H1 (cell line): ENCODE data around the gene RIMBP2. TPM values are rescaled to one million over a fixed set of nuclear protein-coding genes. Genes with fewer than 3 reads are reported as not detected.
A peak's percentile ranks its signal among the peaks of the same experiment; 100 is the strongest.

Experiments
- CTCF ChIA-PET: fragments of 300-600 bp; sonication (Branson Sonifier 250); formaldehyde crosslinking; loops from one replicate; lab custom pipeline; 2021; ENCODE audit not compliant: partially characterized antibody; lab: Charles Lee
- POLR2A ChIA-PET: fragments of 300-600 bp; sonication (Branson Sonifier 250); formaldehyde crosslinking; loops from one replicate; lab custom pipeline; 2021; ENCODE audit warnings: inconsistent platforms; ENCODE audit not compliant: partially characterized antibody; lab: Charles Lee
- DNase-seq, 2 experiments: peaks; one replicate each; pipeline versions ENCODE4 v3.0.0 to v3.0.0-alpha.2; 2010 to 2022; ENCODE audit warnings: low spot score in 2 of 2, low read depth in 1 of 2, mixed read lengths in 1 of 2
- FAIRE-seq: peaks from 2 replicates; lab custom pipeline; 2011; peaks lifted over from hg19 to GRCh38; lab: Jason Lieb, UNC
- H2AFZ ChIP-seq: 2 replicates; pipeline ENCODE4 v1.8.1; 2012; ENCODE audit warnings: low read length, inconsistent platforms
- H2AK5ac ChIP-seq: 2 replicates; pipeline ENCODE4 v1.6.1; 2013; ENCODE audit warnings: low read depth, low read length
- H2BK120ac ChIP-seq: replicated peaks from 2 replicates; pipeline ENCODE3; 2013; ENCODE audit warnings: low read depth, low read length, inconsistent platforms
- H2BK12ac ChIP-seq: 2 replicates; pipeline ENCODE4 v1.6.1; 2013; ENCODE audit warnings: low read depth, low read length
- H2BK15ac ChIP-seq: 2 replicates; pipeline ENCODE4 v1.6.1; 2013; ENCODE audit warnings: low read length
- H2BK20ac ChIP-seq: 2 replicates; pipeline ENCODE4 v1.6.1; 2013; ENCODE audit warnings: low read length
- H2BK5ac ChIP-seq: 2 replicates; pipeline ENCODE4 v1.6.1; 2013; ENCODE audit warnings: low read depth, low read length
- H3K14ac ChIP-seq: 2 replicates; pipeline ENCODE4 v1.6.1; 2013; ENCODE audit warnings: inconsistent platforms; ENCODE audit not compliant: insufficient read length
- H3K18ac ChIP-seq: 2 replicates; pipeline ENCODE4 v1.6.1; 2013; ENCODE audit warnings: low read length; ENCODE audit errors: extremely low read depth
- H3K23ac ChIP-seq: 2 replicates; pipeline ENCODE4 v1.6.1; 2013; ENCODE audit warnings: inconsistent platforms; ENCODE audit not compliant: insufficient read length
- H3K23me2 ChIP-seq: 2 replicates; pipeline ENCODE4 v1.6.1; 2013; ENCODE audit warnings: low read depth, low read length
- H3K27ac ChIP-seq: 2 replicates; pipeline ENCODE4 v1.6.1; 2011; ENCODE audit warnings: low read depth, low read length, inconsistent platforms
- H3K27me3 ChIP-seq, 4 experiments: replicated peaks in 1 of 4; 1 replicate in 1 of 4; 2 replicates in 3 of 4; pipeline versions ENCODE4 v1.6.1 to v1.8.1; 2011 to 2013; ENCODE audit warnings: low read length in 3 of 4, mild to moderate bottlenecking in 3 of 4, inconsistent platforms in 2 of 4, mixed read lengths in 2 of 4, moderate library complexity in 1 of 4; ENCODE audit not compliant: control insufficient read depth in 3 of 4, insufficient read depth in 3 of 4; ENCODE audit errors: extremely low read depth in 1 of 4
- H3K36me3 ChIP-seq, 4 experiments: 2 replicates each; pipeline versions ENCODE4 v1.6.1 to v1.8.1; 2011 to 2013; ENCODE audit warnings: mild to moderate bottlenecking in 4 of 4, low read length in 3 of 4, moderate library complexity in 2 of 4, control low read depth in 1 of 4, inconsistent platforms in 1 of 4; ENCODE audit not compliant: insufficient read depth in 4 of 4, control insufficient read depth in 2 of 4
- H3K4ac ChIP-seq: replicated peaks from 2 replicates; pipeline ENCODE3; 2013; ENCODE audit warnings: low read length, low read depth, mixed read lengths, inconsistent platforms; ENCODE audit not compliant: insufficient read length
- H3K4me1 ChIP-seq, 4 experiments: replicated peaks in 1 of 4; 1 replicate in 1 of 4; 2 replicates in 3 of 4; pipeline versions ENCODE4 v1.6.1 to v1.8.1; 2011 to 2013; ENCODE audit warnings: low read length in 3 of 4, inconsistent platforms in 2 of 4, mixed read lengths in 1 of 4; ENCODE audit not compliant: insufficient read depth in 4 of 4, control insufficient read depth in 3 of 4
- H3K4me2 ChIP-seq, 2 experiments: 2 replicates each; pipeline versions ENCODE4 v1.6.1 to v1.8.1; 2011 to 2013; ENCODE audit warnings: low read depth in 2 of 2, low read length in 2 of 2, control low read depth in 1 of 2, inconsistent platforms in 1 of 2, mild to moderate bottlenecking in 1 of 2; ENCODE audit not compliant: insufficient read depth in 1 of 2
- H3K4me3 ChIP-seq, 4 experiments: fragments of 200-600, 300-600 bp in 1 of 4; sonication (generic), shearing (Covaris generic), sonication (Bioruptor Twin) in 1 of 4; 2 replicates each; pipeline versions ENCODE4 v1.5.1 to v1.8.1; 2011 to 2016; ENCODE audit warnings: low read length in 4 of 4, low read depth in 3 of 4, control low read depth in 2 of 4, inconsistent platforms in 2 of 4, mild to moderate bottlenecking in 2 of 4, mixed read lengths in 1 of 4, moderate library complexity in 1 of 4; ENCODE audit not compliant: insufficient read depth in 2 of 4; ENCODE audit errors: extremely low read depth in 1 of 4
- H3K56ac ChIP-seq: replicated peaks from 2 replicates; pipeline ENCODE3; 2013; ENCODE audit warnings: low read depth, mild to moderate bottlenecking, mixed read lengths, low read length, inconsistent platforms; ENCODE audit not compliant: insufficient read length
- H3K79me1 ChIP-seq: 2 replicates; pipeline ENCODE4 v1.6.1; 2013; ENCODE audit warnings: low read depth, low read length, control low read depth
- H3K79me2 ChIP-seq, 2 experiments: 2 replicates each; pipeline versions ENCODE4 v1.6.1 to v1.8.1; 2012 to 2013; ENCODE audit warnings: low read length in 2 of 2, mild to moderate bottlenecking in 2 of 2, inconsistent platforms in 1 of 2; ENCODE audit not compliant: insufficient read depth in 2 of 2, control insufficient read depth in 1 of 2
- H3K9ac ChIP-seq, 4 experiments: replicated peaks in 1 of 4; 1 replicate in 1 of 4; 2 replicates in 3 of 4; pipeline versions ENCODE4 v1.6.1 to v1.8.1; 2011 to 2013; ENCODE audit warnings: low read depth in 3 of 4, low read length in 3 of 4, control low read depth in 2 of 4, mild to moderate bottlenecking in 2 of 4, moderate library complexity in 2 of 4, inconsistent platforms in 1 of 4; ENCODE audit errors: extremely low read depth in 1 of 4
- H3K9me3 ChIP-seq, 2 experiments: 2 replicates each; pipeline versions ENCODE4 v1.6.1 to v1.8.1; 2012 to 2013; ENCODE audit warnings: mild to moderate bottlenecking in 2 of 2, moderate library complexity in 2 of 2, control low read depth in 1 of 2, inconsistent platforms in 1 of 2, low read depth in 1 of 2, low read length in 1 of 2, mixed read lengths in 1 of 2; ENCODE audit not compliant: insufficient read depth in 2 of 2
- H4K20me1 ChIP-seq, 2 experiments: replicated peaks in 1 of 2; 2 replicates each; pipeline versions ENCODE3 to v1.8.1; 2011 to 2013; ENCODE audit warnings: inconsistent platforms in 2 of 2, low read length in 2 of 2, mild to moderate bottlenecking in 1 of 2; ENCODE audit not compliant: insufficient read depth in 2 of 2, control insufficient read depth in 1 of 2
- H4K5ac ChIP-seq: 2 replicates; pipeline ENCODE4 v1.6.1; 2013; ENCODE audit warnings: low read length, low read depth, mixed read lengths, inconsistent platforms; ENCODE audit not compliant: insufficient read length
- H4K8ac ChIP-seq: 2 replicates; pipeline ENCODE4 v1.8.0; 2013; ENCODE audit warnings: mild to moderate bottlenecking, moderate library complexity, low read length, inconsistent platforms; ENCODE audit not compliant: insufficient read depth; ENCODE audit errors: extremely low read depth
- H4K91ac ChIP-seq: replicated peaks from 2 replicates; pipeline ENCODE3; 2013; ENCODE audit warnings: low read length, mixed read lengths, inconsistent platforms; ENCODE audit not compliant: insufficient read length
- BACH1 ChIP-seq: IDR thresholded peaks from 2 replicates; pipeline ENCODE4 v1.6.1; 2012; ENCODE audit warnings: low read length, improper control_type of control experiment
- CEBPB ChIP-seq: IDR thresholded peaks from 2 replicates; pipeline ENCODE4 v1.6.1; 2012; ENCODE audit warnings: low read depth, low read length
- CHD2 ChIP-seq: IDR thresholded peaks from 2 replicates; pipeline ENCODE4 v1.6.1; 2012; ENCODE audit warnings: low read length, improper control_type of control experiment
- KDM4A ChIP-seq: IDR thresholded peaks from one replicate; pipeline ENCODE4 v1.7.1; 2012; ENCODE audit warnings: low read depth, mild to moderate bottlenecking, moderate library complexity, low read length, inconsistent platforms; ENCODE audit not compliant: severe bottlenecking
- KDM5A ChIP-seq: fragments of 200-600 bp; IDR thresholded peaks from 2 replicates; pipeline ENCODE4 v1.7.1; 2012; ENCODE audit warnings: mild to moderate bottlenecking, low read length, inconsistent platforms, mixed read lengths
- NRF1 ChIP-seq: IDR thresholded peaks from 2 replicates; pipeline ENCODE4 v1.6.1; 2011; ENCODE audit warnings: mild to moderate bottlenecking, low read depth, low read length, improper control_type of control experiment
- SP1 ChIP-seq: IDR thresholded peaks from 2 replicates; pipeline ENCODE4 v1.6.1; 2011; ENCODE audit warnings: low read depth, low read length
- SP2 ChIP-seq: IDR thresholded peaks from 2 replicates; pipeline ENCODE4 v1.6.1; 2012; ENCODE audit warnings: mild to moderate bottlenecking, low read length, inconsistent platforms
- SP4 ChIP-seq: IDR thresholded peaks from 2 replicates; pipeline ENCODE4 v1.6.1; 2012; ENCODE audit warnings: low read length, inconsistent platforms
- TCF12 ChIP-seq: IDR thresholded peaks from 2 replicates; pipeline ENCODE4 v1.6.1; 2011; ENCODE audit warnings: low read depth, mild to moderate bottlenecking, low read length
- WGBS, 2 experiments: shearing (Covaris generic) in 1 of 2; methylation state at CpG; one replicate each; pipeline versions ENCODE4 v1.1.6 to v1.1.7; 2013 to 2015; ENCODE audit warnings: low lambda C conversion rate in 2 of 2, mixed read lengths in 2 of 2, inconsistent platforms in 1 of 2, low coverage in 1 of 2, missing lambda C conversion rate in 1 of 2; ENCODE audit not compliant: insufficient replicate concordance in 2 of 2, insufficient coverage in 1 of 2, insufficient read length in 1 of 2; ENCODE audit errors: extremely low coverage in 1 of 2, missing lambda C conversion rate in 1 of 2; 5-methylcytosine and 5-hydroxymethylcytosine counted together
- polyA plus RNA-seq, 7 experiments: library from polyadenylated mRNA; depleted of rRNA in 3 of 7; stranded (reverse) in 5 of 7; unstranded in 2 of 7; fragments of >200 nt in 5 of 7; fragments of 200-250 nt in 2 of 7; gene quantifications; 1 replicate in 5 of 7; 2 replicates in 1 of 7; 4 replicates in 1 of 7; pipeline versions ENCODE4 v1.2.1 to v1.2.3, GENCODE V29; 2011 to 2013; ENCODE audit warnings: missing spikeins in 2 of 7, mixed read lengths in 2 of 7
- total RNA-seq: library from RNA; stranded (reverse); fragmentation: NEBNext Ultra II Directional; extraction: Animal tissue kit (Norgen Biotek cat#: 25700); gene quantifications from 2 replicates; pipeline ENCODE4 v1.2.1, GENCODE V29; 2021
- TF ChIP-seq, protein P1 (sequence below): IDR thresholded peaks from 2 replicates; pipeline ENCODE4 v1.6.1; 2011; ENCODE audit warnings: low read depth, mild to moderate bottlenecking, low read length; ENCODE audit not compliant: insufficient read depth
- TF ChIP-seq, protein P2 (sequence below): IDR thresholded peaks from 2 replicates; pipeline ENCODE4 v1.6.1; 2012; ENCODE audit warnings: inconsistent platforms

Gene RIMBP2
- total and polyA plus RNA-seq, 2 of the 8 experiments (the other 6 are each of a cell fraction or from before 2014, with no cell fraction given), result 0.18 to 0.65 TPM

DNA sequence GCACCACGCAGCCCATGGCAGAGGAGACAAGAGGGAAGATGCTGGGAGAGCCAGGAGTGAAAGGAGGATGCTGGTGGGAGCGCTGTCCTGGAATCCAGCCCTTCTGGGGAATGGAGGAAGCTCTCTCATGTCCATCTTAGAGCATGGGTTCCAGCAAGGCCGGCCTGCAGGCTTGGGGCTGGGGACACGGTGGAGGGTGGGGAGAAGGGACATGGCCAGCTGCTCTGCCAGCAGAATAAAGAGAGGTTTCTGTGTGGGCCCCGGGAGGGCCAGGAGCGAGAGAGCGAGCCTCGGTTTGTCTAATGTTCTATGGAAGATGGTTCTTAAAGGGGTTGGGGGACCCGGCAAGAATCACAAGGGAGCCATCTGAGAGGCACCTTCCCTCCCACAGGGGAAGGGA is 60.2 kb downstream of the RIMBP2 start:
- Histone ChIP-seq H3K56ac (no peak overlapping the region), H2AK5ac (no peak overlapping the region), H3K23me2 (no peaks in the 10 kb centered on the region), H2AFZ (no peak overlapping the region), H3K27ac (no peak overlapping the region), H3K79me1 (no peaks in the 10 kb centered on the region), H2BK12ac (no peak overlapping the region), H3K4me2 (no peak overlapping the region), H4K5ac (no peak overlapping the region), H3K9ac (no peak overlapping the region), H3K79me2 (no peaks in the 10 kb centered on the region), H3K18ac (no peak overlapping the region), H3K4me1 (no peaks in the 10 kb centered on the region; a peak in 2 of 7 replicates), H4K20me1 (no peaks in the 10 kb centered on the region), H2BK5ac (no peak overlapping the region), H3K36me3 (no peaks in the 10 kb centered on the region), H3K4me3 (no peak overlapping the region), H3K9me3 (peaks cover 0 to 2% of the 10 kb centered on the region in 2 experiments; a peak in 1 of 4 replicates), H3K23ac (no peak overlapping the region), H3K14ac (no peak overlapping the region), H2BK15ac (0 out of 2 replicates have a peak overlapping the region, but pooled peaks have one; percentile 46), H4K91ac (no peak overlapping the region), H4K8ac (no peak overlapping the region), H3K4ac (no peak overlapping the region), H3K27me3 (no peaks in the 10 kb centered on the region; a peak in 1 of 7 replicates), H2BK20ac (no peak overlapping the region), H2BK120ac (no peak overlapping the region)
- TF ChIP-seq, protein P1, sequence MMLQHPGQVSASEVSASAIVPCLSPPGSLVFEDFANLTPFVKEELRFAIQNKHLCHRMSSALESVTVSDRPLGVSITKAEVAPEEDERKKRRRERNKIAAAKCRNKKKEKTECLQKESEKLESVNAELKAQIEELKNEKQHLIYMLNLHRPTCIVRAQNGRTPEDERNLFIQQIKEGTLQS, result no peak
- no peak for TF ChIP-seq SP1
- no peak for TF ChIP-seq SP4
- no peak for TF ChIP-seq CHD2
- TF ChIP-seq TCF12, result no peak
- TF ChIP-seq, protein P2, sequence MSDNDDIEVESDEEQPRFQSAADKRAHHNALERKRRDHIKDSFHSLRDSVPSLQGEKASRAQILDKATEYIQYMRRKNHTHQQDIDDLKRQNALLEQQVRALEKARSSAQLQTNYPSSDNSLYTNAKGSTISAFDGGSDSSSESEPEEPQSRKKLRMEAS, result no peak
- TF ChIP-seq BACH1, result no peak
- no peak for TF ChIP-seq KDM4A
- no peak for TF ChIP-seq SP2
- no peak for TF ChIP-seq KDM5A
- TF ChIP-seq CEBPB, result no peak
- TF ChIP-seq NRF1, result no peak
- FAIRE-seq, result no peak
- DNase-seq, result no peak
- 99% methylated on average over 8 of the region's 9 CpGs; no CpG with 5 or more reads in 1 of the 2 experiments for WGBS, 2 experiments
- ChIA-PET POLR2A (interaction anchor here (0.9 kb wide), 1 partner anchor 9 kb away, joined by 3 read pairs; no protein-coding TSS in a partner anchor), CTCF (interaction anchor here (1.6 kb wide), 1 partner anchor 92 kb away, joined by 3 read pairs; no protein-coding TSS in a partner anchor)
